ENCODE measurements around the gene SERPINH1. TPM values are rescaled to one million over a fixed set of nuclear protein-coding genes. Genes with fewer than 3 reads are reported as not detected.
"Not testable (repeated sequence)": the region's sequence is repeated elsewhere in the genome, so short reads cannot be mapped to it uniquely, and the experiment has no call there.

SERPINH1 gene
- total RNA-seq, 2 experiments from 2014 or later: 20.3 to 23.1 TPM

GRCh38 chr11:75582506-75582894 lies 20.4 kb downstream of the SERPINH1 start:
- H3K27ac Mint-ChIP-seq: peak overlapping the region; percentile 83
- ATAC-seq: peak; percentile 44
- no peaks in the 10 kb centered on the region for H3K9me3 Mint-ChIP-seq (ENCODE audit: low read depth)
- no peaks in the 10 kb centered on the region for H3K36me3 Mint-ChIP-seq (ENCODE audit: low read depth)
- H3K4me3 Mint-ChIP-seq: peak overlapping the region; percentile 75
- no peak for DNase-seq
- no peaks in the 10 kb centered on the region for H3K27me3 Mint-ChIP-seq
- ChIA-PET CTCF (interaction anchor here (0.6 to 0.8 kb wide), 2 partner anchors 20 to 1605 kb away, joined by 3 to 4 read pairs; no protein-coding TSS in a partner anchor), POLR2A (interaction anchor here (0.7 kb wide), 1 partner anchor 15 kb away, joined by 3 read pairs; no protein-coding TSS in a partner anchor)
- intact Hi-C loops (cut with DNase I, micrococcal nuclease): loop anchor here in 1 of 2 experiments (2.0 to 5.0 kb wide), 2 partner anchors 232 to 1090 kb away; partner anchors contain the start of genes LIPT2 and UVRAG
- H3K4me1 Mint-ChIP-seq: peaks cover 13% of the 10 kb centered on the region

DNA sequence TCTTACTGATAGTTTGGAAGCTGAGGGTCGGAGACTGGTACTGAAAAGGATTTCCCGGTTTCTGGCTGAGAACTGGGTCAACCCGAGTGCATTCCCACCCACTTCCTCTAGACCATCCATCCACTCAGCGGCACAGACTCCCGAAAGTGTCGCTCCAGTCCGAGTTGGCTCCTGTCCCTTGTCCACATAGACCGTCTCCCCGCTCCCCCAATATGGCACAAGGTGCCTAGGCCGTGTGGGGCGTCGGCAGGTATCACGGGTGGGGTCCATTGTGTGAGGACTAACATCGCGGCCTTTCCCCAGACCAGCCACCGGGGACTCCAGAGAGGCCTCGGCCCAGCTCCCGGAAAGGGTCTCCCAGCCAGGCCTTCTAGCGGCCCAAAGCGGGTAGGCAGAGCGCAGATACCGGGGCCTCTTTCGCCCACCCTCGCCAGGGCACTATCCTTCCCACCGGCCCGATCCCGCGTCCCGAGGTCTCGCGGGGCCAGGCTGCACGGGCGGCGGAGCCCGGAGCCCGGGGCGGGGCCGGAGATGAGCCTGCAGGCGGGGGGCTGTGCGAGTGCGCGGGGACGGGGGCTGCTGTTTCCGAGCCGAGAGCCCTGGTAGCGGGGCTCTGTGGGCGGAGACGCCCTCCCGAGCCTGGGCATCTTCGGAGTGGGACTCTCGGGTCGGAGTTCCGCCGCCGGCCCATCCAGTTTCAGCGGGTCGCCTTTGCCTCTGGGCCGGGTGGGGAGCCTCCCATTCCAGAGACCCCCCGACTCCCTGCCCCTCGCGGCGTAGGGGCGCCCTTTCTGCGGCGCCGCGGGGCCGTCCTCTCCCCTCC lies 21.1 kb downstream of the SERPINH1 start:
- Mint-ChIP-seq H3K36me3 (ENCODE audit: low read depth) (no peaks in the 10 kb centered on the region), H3K4me1 (peaks cover 13% of the 10 kb centered on the region), H3K27ac (peak overlapping the region; percentile 83), H3K27me3 (no peaks in the 10 kb centered on the region), H3K4me3 (peak overlapping the region; percentile 75), H3K9me3 (ENCODE audit: low read depth) (no peaks in the 10 kb centered on the region)
- ATAC-seq (peak; percentile 94), DNase-seq (peak; percentile 79)
- CTCF ChIA-PET: interaction anchor here (0.6 to 1.1 kb wide), 4 partner anchors 15 to 1606 kb away, joined by 3 to 4 read pairs (median 4); no protein-coding TSS in a partner anchor
- intact Hi-C loops (cut with DNase I, micrococcal nuclease): loop anchor here (1.0 to 5.0 kb wide), 3 partner anchors 21 to 1091 kb away; partner anchors contain the start of genes SERPINH1 (in 2 of the 2), LIPT2 (in 1 of the 2) and UVRAG (in 1 of the 2)
- POLR2A ChIA-PET: interaction anchor here (0.7 kb wide), 1 partner anchor 16 kb away, joined by 3 read pairs; no protein-coding TSS in a partner anchor

GRCh38 chr11:75583718-75584658 lies 21.9 kb downstream of the SERPINH1 start:
- CTCF ChIA-PET: interaction anchor here (0.9 to 1.1 kb wide), 2 partner anchors 14 to 139 kb away, joined by 3 to 4 read pairs; no protein-coding TSS in a partner anchor
- Mint-ChIP-seq H3K4me1 (peaks cover 13% of the 10 kb centered on the region), H3K27me3 (no peaks in the 10 kb centered on the region), H3K36me3 (ENCODE audit: low read depth) (no peaks in the 10 kb centered on the region), H3K9me3 (ENCODE audit: low read depth) (no peaks in the 10 kb centered on the region), H3K4me3 (peak overlapping the region; percentile 75), H3K27ac (peak overlapping the region; percentile 69)
- peak; percentile 18 for DNase-seq
- POLR2A ChIA-PET: interaction anchor here (0.6 kb wide), 2 partner anchors 10 to 25 kb away, joined by 3 read pairs; no protein-coding TSS in a partner anchor
- ATAC-seq: peak; percentile 2
- intact Hi-C loops (cut with DNase I, micrococcal nuclease): loop anchor here (1.0 to 5.0 kb wide), 3 partner anchors 22 to 1092 kb away; partner anchors contain the start of genes SERPINH1 (in 2 of the 2), LIPT2 (in 1 of the 2) and UVRAG (in 1 of the 2)

DNA sequence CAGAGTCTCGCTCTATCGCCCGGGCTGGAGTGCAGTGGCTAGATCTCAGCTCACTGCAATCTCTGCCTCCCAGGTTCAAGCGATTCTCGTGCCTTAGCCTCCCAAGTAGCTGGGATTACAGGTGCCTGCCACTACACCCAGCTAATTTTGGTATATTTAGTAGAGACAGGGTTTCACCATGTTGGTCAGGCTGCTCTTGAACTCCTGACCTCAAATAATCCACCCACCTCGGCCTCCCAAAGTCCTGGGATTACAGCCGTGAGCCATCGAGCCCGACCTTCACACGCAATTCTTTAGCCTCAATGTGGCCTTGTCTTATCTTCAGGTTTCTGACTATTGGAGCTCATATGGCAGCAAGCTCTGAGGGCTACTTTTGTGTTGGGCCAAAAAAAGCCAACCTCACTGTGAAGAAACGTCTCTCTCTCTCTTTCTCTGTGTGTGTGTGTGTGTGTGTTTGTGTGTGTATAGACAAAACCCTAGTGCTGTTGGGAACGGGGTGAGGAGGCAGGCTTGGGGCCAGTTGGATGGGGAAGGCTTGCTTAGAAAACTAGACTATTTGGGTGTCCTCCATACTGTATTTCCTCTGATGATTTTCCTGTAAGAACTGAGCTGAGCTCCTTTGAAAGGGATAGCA lies 22.7 kb downstream of the SERPINH1 start:
- CTCF ChIA-PET: interaction anchor here (0.9 kb wide), 1 partner anchor 70 kb away, joined by 5 read pairs; no protein-coding TSS in a partner anchor
- H3K9me3 Mint-ChIP-seq (ENCODE audit: low read depth); H3K27ac Mint-ChIP-seq; DNase-seq; ATAC-seq; H3K36me3 Mint-ChIP-seq (ENCODE audit: low read depth); H3K27me3 Mint-ChIP-seq; POLR2A ChIA-PET: not testable (repeated sequence)
- Mint-ChIP-seq H3K4me3 (peak overlapping the region; percentile 75), H3K4me1 (peaks cover 13% of the 10 kb centered on the region)
- intact Hi-C loops (cut with DNase I, micrococcal nuclease): loop anchor here in 1 of 2 experiments (5.0 kb wide), 1 partner anchor 1092 kb away; the partner anchor contains the start of gene LIPT2

DNA sequence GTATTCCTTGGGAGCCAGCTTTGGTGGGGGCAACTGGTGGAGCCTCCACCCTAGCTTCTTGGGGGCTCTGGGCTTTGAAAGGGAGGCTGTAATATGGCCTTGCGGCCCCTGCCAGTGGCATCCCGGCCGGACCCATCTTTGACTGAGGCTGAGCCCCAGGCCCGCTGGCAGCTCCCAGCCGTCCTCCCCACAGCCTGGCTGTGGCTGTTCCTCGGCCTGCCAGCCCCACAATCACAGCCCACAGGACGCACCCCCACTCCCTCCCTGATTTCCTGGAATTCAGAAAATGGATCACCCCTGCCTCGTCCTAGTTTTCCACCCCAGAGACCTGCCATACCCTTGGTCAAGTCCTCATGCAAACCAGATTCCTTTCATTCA lies 23.2 kb downstream of the SERPINH1 start:
- DNase-seq (no peak), ATAC-seq (no peak)
- ChIA-PET POLR2A (no interaction called here), CTCF (interaction anchor here (0.9 kb wide), 1 partner anchor 69 kb away, joined by 5 read pairs; no protein-coding TSS in a partner anchor)
- intact Hi-C loops (cut with DNase I, micrococcal nuclease): no loop called here
- H3K36me3 Mint-ChIP-seq (ENCODE audit: low read depth): no peaks in the 10 kb centered on the region
- no peak overlapping the region for H3K4me3 Mint-ChIP-seq
- H3K27ac Mint-ChIP-seq: no peak overlapping the region
- no peaks in the 10 kb centered on the region for H3K27me3 Mint-ChIP-seq
- peaks cover 13% of the 10 kb centered on the region for H3K4me1 Mint-ChIP-seq
- H3K9me3 Mint-ChIP-seq (ENCODE audit: low read depth): no peaks in the 10 kb centered on the region

- Mint-ChIP-seq H3K4me3 (no peak overlapping the region), H3K27me3 (no peaks in the 10 kb centered on the region), H3K4me1 (peaks cover 13% of the 10 kb centered on the region), H3K9me3 (ENCODE audit: low read depth) (no peaks in the 10 kb centered on the region), H3K27ac (no peak overlapping the region), H3K36me3 (ENCODE audit: low read depth) (no peaks in the 10 kb centered on the region)
- POLR2A ChIA-PET: no interaction called here
- no peak for ATAC-seq
- CTCF ChIA-PET: interaction anchor here (0.6 to 1.4 kb wide), 2 partner anchors 9 to 12 kb away, joined by 3 read pairs; no protein-coding TSS in a partner anchor
- intact Hi-C loops (cut with DNase I, micrococcal nuclease): no loop called here
- no peak for DNase-seq
These were observed 24.3 kb downstream of the SERPINH1 start for GRCh38 chr11:75586395-75586794.

GRCh38 chr11:75588051-75588481 lies 26.0 kb downstream of the SERPINH1 start:
- ATAC-seq (no peak), DNase-seq (no peak)
- Mint-ChIP-seq H3K4me3 (no peak overlapping the region), H3K4me1 (peaks cover 6% of the 10 kb centered on the region), H3K27ac (no peak overlapping the region), H3K36me3 (ENCODE audit: low read depth) (no peaks in the 10 kb centered on the region), H3K9me3 (ENCODE audit: low read depth) (no peaks in the 10 kb centered on the region), H3K27me3 (no peaks in the 10 kb centered on the region)
- ChIA-PET CTCF (interaction anchor here (0.5 to 1.0 kb wide), 2 partner anchors 13 to 64 kb away, joined by 3 to 4 read pairs; no protein-coding TSS in a partner anchor), POLR2A (no interaction called here)
- intact Hi-C loops (cut with DNase I, micrococcal nuclease): no loop called here

DNA sequence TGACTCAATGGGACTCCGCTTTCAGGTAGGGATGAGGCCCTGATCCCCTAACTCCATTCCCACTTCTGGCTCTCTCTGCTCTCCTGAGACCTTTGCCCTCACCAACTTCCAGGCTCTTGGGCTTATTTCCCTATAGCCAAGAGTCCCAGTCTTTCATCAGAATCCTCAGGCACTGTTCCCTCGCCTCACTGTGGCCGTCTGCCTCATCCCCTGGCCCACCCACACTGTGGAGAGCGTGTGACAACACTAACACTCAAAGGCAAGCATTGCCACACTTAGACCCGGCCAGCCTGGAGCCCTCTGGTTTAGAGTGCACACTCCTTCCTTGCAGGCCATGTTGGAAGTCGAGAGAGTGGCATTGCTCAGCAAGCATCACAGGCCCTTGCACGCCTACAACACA lies 27.0 kb downstream of the SERPINH1 start:
- intact Hi-C loops (cut with DNase I, micrococcal nuclease): no loop called here
- H3K9me3 Mint-ChIP-seq (ENCODE audit: low read depth): no peaks in the 10 kb centered on the region
- no peak overlapping the region for H3K27ac Mint-ChIP-seq
- no peaks in the 10 kb centered on the region for H3K27me3 Mint-ChIP-seq
- H3K4me1 Mint-ChIP-seq: peaks cover 6% of the 10 kb centered on the region
- H3K4me3 Mint-ChIP-seq: no peak overlapping the region
- CTCF ChIA-PET: interaction anchor here (0.7 kb wide), 1 partner anchor 15 kb away, joined by 5 read pairs; no protein-coding TSS in a partner anchor
- no peak for ATAC-seq
- H3K36me3 Mint-ChIP-seq (ENCODE audit: low read depth): no peaks in the 10 kb centered on the region
- POLR2A ChIA-PET: no interaction called here
- DNase-seq: no peak

- Mint-ChIP-seq H3K4me3 (no peak overlapping the region), H3K27me3 (no peaks in the 10 kb centered on the region), H3K4me1 (peaks cover 6% of the 10 kb centered on the region), H3K27ac (no peak overlapping the region), H3K9me3 (ENCODE audit: low read depth) (no peaks in the 10 kb centered on the region), H3K36me3 (ENCODE audit: low read depth) (no peaks in the 10 kb centered on the region)
- ChIA-PET POLR2A (no interaction called here), CTCF (no interaction called here)
- intact Hi-C loops (cut with DNase I, micrococcal nuclease): no loop called here
- ATAC-seq: no peak
- no peak for DNase-seq
These were observed 27.9 kb downstream of the SERPINH1 start for GRCh38 chr11:75589933-75590332.

- CTCF ChIA-PET: interaction anchor here (0.8 to 1.0 kb wide), 2 partner anchors 8 to 40 kb away, joined by 3 read pairs; no protein-coding TSS in a partner anchor
- POLR2A ChIA-PET: interaction anchor here (0.6 kb wide), 1 partner anchor 415 kb away, joined by 6 read pairs; no protein-coding TSS in a partner anchor
- Mint-ChIP-seq H3K4me1 (peaks cover 6% of the 10 kb centered on the region), H3K27me3 (no peaks in the 10 kb centered on the region), H3K27ac (no peak overlapping the region), H3K36me3 (ENCODE audit: low read depth) (no peaks in the 10 kb centered on the region), H3K9me3 (ENCODE audit: low read depth) (no peaks in the 10 kb centered on the region), H3K4me3 (no peak overlapping the region)
- DNase-seq (no peak), ATAC-seq (no peak)
- intact Hi-C loops (cut with DNase I, micrococcal nuclease): no loop called here
These were observed 29.3 kb downstream of the SERPINH1 start for GRCh38 chr11:75591371-75591770.
